Lower lobe of right lung (tissue), 2 donors: Measurements from ENCODE around the gene C1QTNF7. TPM values are rescaled to one million over a fixed set of nuclear protein-coding genes. Genes with fewer than 3 reads are reported as not detected.

Experiments used
- ATAC-seq, 2 donors: fragments of 200-7000 bp; cut with Tn5 transposase; one replicate each; pipeline ENCODE4 v1.9.1; 2020 to 2022; ENCODE audit warnings: mild to moderate bottlenecking in 2 of 2, moderate library complexity in 2 of 2
- DNase-seq: peaks from one replicate; pipeline ENCODE4 v3.0.0-alpha.2; 2020
- H3K27ac ChIP-seq: fragments of 200-600 bp; one replicate; pipeline ENCODE4 v1.8.0; 2022
- H3K27me3 ChIP-seq: fragments of 200-600 bp; one replicate; pipeline ENCODE4 v1.8.0; 2022; ENCODE audit warnings: low read depth
- H3K36me3 ChIP-seq: fragments of 200-600 bp; one replicate; pipeline ENCODE4 v1.8.0; 2022; ENCODE audit warnings: mild to moderate bottlenecking
- H3K4me1 ChIP-seq: fragments of 200-600 bp; one replicate; pipeline ENCODE4 v1.8.0; 2022
- H3K4me3 ChIP-seq: fragments of 200-600 bp; one replicate; pipeline ENCODE4 v1.8.0; 2022; ENCODE audit warnings: mild to moderate bottlenecking
- H3K9me3 ChIP-seq: fragments of 200-600 bp; one replicate; pipeline ENCODE4 v1.8.0; 2022
- intact Hi-C: fragments of 100-400 bp; cut with DNase I; formaldehyde crosslinking; loops from one replicate; pipeline ENCODE4 v1.11.0; 2022
- total RNA-seq: library from RNA; stranded (reverse); fragmentation: NEBNext Ultra II Directional; extraction: Animal tissue kit (Norgen Biotek cat#: 25700); gene quantifications from one replicate; pipeline ENCODE4 v1.2.1, GENCODE V29; 2021
- TF ChIP-seq, protein P1 (sequence below): fragments of 200-600 bp; IDR thresholded peaks from one replicate; pipeline ENCODE4 v1.8.0; 2022; ENCODE audit warnings: antibody characterized with exemption, mild to moderate bottlenecking
- donor health status: DM: no; HTN: yes; CAD: no; lungs with severe emphysema.

The C1QTNF7 gene
- total RNA-seq, 1 donor from 2014 or later: 10.7 TPM

DNA sequence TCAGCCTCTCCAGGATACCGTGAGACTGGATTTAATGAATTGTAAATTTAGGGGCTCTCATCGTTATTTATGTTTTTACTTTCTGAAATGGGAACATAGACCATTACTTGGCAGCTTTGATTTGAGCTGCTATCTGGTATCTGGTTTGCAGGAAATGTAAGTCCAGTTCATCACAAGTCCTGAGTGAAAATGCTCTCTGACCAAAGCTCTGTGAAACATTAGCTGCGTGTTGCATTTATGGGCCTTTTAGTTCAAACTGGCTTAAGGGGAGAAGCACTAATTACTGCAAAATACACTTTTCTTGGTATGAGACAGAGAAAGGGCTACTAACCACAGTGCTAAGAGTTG, 42.3 kb downstream of the C1QTNF7 start:
- Histone ChIP-seq H3K27ac (peak overlapping the region; percentile 39), H3K36me3 (no peaks in the 10 kb centered on the region), H3K9me3 (no peaks in the 10 kb centered on the region), H3K4me3 (peak overlapping the region; percentile 60), H3K27me3 (no peaks in the 10 kb centered on the region), H3K4me1 (peaks cover 6% of the 10 kb centered on the region)
- ATAC-seq: no peak
- intact Hi-C loops: no loop called here
- TF ChIP-seq, protein P1, sequence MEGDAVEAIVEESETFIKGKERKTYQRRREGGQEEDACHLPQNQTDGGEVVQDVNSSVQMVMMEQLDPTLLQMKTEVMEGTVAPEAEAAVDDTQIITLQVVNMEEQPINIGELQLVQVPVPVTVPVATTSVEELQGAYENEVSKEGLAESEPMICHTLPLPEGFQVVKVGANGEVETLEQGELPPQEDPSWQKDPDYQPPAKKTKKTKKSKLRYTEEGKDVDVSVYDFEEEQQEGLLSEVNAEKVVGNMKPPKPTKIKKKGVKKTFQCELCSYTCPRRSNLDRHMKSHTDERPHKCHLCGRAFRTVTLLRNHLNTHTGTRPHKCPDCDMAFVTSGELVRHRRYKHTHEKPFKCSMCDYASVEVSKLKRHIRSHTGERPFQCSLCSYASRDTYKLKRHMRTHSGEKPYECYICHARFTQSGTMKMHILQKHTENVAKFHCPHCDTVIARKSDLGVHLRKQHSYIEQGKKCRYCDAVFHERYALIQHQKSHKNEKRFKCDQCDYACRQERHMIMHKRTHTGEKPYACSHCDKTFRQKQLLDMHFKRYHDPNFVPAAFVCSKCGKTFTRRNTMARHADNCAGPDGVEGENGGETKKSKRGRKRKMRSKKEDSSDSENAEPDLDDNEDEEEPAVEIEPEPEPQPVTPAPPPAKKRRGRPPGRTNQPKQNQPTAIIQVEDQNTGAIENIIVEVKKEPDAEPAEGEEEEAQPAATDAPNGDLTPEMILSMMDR: no peak
- DNase-seq: no peak

DNA sequence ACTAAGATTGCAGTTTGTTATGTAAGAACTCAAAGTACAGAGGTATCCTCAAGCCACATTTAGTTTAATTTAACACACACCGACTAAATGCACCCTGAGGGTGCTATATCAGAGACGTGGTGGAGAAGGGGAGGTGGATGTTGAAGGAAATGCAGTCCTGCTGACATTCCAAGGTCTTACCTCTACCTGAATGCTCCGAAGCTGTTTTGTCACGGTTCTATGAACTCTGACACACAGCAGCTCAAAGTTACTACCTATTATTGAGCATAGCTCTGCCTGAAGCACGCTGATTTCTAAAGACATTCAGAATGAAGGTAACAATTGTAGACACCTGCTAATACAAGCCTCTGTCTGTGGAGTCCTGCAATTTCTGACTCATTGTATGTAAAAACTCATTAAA, 48.6 kb downstream of the C1QTNF7 start:
- H3K36me3 ChIP-seq: peaks cover 15% of the 10 kb centered on the region
- intact Hi-C loops: no loop called here
- no peak overlapping the region for H3K27ac ChIP-seq
- H3K9me3 ChIP-seq: no peaks in the 10 kb centered on the region
- H3K4me1 ChIP-seq: no peaks in the 10 kb centered on the region
- ATAC-seq (no peak), DNase-seq (no peak)
- H3K4me3 ChIP-seq: no peak overlapping the region
- TF ChIP-seq, protein P1: no peak
- H3K27me3 ChIP-seq: no peaks in the 10 kb centered on the region

DNA sequence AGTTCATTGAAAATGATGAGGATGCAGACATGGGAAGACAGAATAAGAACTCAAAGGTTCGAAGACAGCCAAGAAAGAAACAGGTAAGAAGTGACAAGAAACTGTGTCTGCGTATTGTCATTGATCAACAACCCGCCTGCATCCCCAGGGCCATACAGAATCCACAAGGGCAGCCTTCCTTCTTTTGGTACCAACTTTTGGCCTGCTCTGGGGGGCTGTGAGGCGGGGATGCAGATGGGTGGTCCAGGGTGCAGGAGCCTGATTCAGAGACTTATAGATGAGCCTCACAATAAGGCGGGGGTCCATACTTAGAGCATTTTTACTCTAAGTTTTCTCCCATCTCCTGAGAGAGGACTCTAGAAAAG, 50.9 kb downstream of the C1QTNF7 start:
- no peaks in the 10 kb centered on the region for H3K9me3 ChIP-seq
- H3K27ac ChIP-seq: no peak overlapping the region
- peaks cover 21% of the 10 kb centered on the region for H3K36me3 ChIP-seq
- TF ChIP-seq, protein P1: no peak
- no peak for ATAC-seq
- no peaks in the 10 kb centered on the region for H3K27me3 ChIP-seq
- no peaks in the 10 kb centered on the region for H3K4me1 ChIP-seq
- no peak overlapping the region for H3K4me3 ChIP-seq
- DNase-seq: no peak
- intact Hi-C loops: no loop called here

DNA sequence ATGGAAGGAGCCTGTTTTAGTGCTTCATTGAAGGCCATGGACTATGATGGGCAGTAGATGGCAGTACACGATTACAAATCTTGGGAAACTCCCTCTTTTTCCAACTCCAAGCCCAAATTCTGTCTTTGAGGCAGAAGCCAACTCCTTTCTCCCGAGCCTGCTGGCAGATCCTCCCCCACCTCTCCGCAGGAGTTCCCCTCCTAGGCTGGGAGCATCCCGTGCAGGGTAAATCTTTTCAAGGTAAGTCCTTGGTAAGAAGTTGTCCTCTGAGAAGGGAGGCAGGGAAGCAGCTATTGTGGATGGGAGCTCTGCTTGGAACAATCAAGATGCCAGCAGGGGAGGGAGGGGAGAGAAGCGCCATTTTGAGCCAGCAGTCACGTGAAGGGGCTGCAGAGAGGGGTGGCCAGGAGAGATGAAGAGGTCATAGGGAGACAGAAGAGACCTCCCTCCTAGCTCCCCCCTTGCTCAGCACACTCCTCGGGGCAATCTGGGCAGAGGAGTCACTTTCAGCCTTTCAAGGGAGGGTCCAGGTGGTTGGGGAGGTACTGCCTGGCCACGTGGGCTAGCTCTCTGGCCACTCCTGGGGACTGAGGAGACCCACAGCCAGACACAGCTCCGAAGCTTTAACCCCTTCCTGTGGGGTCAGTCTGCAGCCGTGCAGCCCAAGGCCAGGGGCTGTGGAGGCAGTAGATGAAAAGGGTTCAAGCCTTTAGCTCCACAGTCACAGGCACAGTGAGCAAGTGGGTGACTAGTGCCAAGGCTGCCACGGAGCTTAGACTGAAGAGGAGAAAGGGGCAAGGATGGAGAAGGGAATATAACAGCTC, 51.5 kb downstream of the C1QTNF7 start:
- TF ChIP-seq, protein P1: peak; percentile 65
- H3K27me3 ChIP-seq: no peaks in the 10 kb centered on the region
- DNase-seq (peak; percentile 43), ATAC-seq (peak; percentile 90 to 95)
- H3K36me3 ChIP-seq: peaks cover 21% of the 10 kb centered on the region
- peak overlapping the region; percentile 50 for H3K4me3 ChIP-seq
- H3K27ac ChIP-seq: peak overlapping the region; percentile 61
- H3K4me1 ChIP-seq: no peaks in the 10 kb centered on the region
- no peaks in the 10 kb centered on the region for H3K9me3 ChIP-seq
- intact Hi-C loops: no loop called here

DNA sequence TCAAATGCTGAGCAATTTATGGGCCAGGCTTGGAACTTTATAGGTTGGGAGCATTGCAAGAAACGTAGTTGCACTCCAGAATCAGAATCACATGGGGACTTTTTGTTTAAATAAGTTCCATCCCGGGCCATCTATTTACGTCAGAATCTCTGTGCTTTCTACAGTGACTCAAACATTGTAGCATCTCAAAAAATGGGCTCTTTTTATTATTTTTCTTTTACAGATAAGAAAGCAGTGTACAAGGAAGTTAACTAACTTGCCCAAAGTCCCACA, 52.0 kb downstream of the C1QTNF7 start:
- ATAC-seq: no peak
- Histone ChIP-seq H3K4me1 (no peaks in the 10 kb centered on the region), H3K27ac (peak overlapping the region; percentile 61), H3K36me3 (peaks cover 21% of the 10 kb centered on the region), H3K4me3 (peak overlapping the region; percentile 50), H3K27me3 (no peaks in the 10 kb centered on the region), H3K9me3 (no peaks in the 10 kb centered on the region)
- TF ChIP-seq, protein P1: no peak
- no peak for DNase-seq
- intact Hi-C loops: no loop called here
